Cardiac ventricle fibroblast (primary cell): ENCODE data around the gene KCNJ3. TPM values are rescaled to one million over a fixed set of nuclear protein-coding genes. Genes with fewer than 3 reads are reported as not detected.

Experiments
- total RNA-seq: library from RNA; depleted of rRNA; stranded (reverse); fragments of >200 nt; gene quantifications from 2 replicates; pipeline ENCODE4 v1.2.3, GENCODE V29; 2015

Gene KCNJ3, protein sequence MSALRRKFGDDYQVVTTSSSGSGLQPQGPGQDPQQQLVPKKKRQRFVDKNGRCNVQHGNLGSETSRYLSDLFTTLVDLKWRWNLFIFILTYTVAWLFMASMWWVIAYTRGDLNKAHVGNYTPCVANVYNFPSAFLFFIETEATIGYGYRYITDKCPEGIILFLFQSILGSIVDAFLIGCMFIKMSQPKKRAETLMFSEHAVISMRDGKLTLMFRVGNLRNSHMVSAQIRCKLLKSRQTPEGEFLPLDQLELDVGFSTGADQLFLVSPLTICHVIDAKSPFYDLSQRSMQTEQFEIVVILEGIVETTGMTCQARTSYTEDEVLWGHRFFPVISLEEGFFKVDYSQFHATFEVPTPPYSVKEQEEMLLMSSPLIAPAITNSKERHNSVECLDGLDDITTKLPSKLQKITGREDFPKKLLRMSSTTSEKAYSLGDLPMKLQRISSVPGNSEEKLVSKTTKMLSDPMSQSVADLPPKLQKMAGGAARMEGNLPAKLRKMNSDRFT
- total RNA-seq: not detected in 2 replicates

DNA sequence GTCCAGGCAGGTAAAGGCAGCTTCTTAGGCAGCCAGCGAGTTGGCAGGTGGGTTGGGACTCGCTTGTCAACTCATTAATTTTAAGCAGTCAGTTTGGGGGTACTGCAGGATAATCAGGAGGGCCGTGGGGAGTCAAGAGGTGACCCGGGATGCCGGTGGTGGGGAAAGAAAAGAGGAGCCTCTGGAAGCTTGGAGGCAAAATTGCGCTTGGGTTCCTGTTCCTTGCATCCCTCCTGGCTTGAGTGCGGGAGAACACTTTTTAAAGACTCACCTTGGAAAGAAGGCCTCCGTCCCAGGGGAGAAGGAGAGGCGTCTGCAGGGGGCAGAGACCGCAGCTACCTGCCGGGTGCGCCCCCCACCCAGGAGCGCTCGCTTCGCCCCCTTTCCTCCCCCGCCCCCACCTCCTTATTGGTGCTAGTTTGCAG, at the start of gene KCNJ3:
Gene KCNJ3 (plus strand): TSS at position 400 of the 425 bp plus-strand sequence. CDS start 81 bp downstream, outside the sequence.

